OCI-LY3 (cell line): Measurements from ENCODE around the gene EDEM2.
"Not testable (repeated sequence)": the region's sequence is repeated elsewhere in the genome, so short reads cannot be mapped to it uniquely, and the experiment has no call there.

Experiments used
- H2AFZ ChIP-seq: fragments of 200-600, 300-600 bp; shearing (Covaris generic); 2 replicates; pipeline ENCODE4 v1.6.0; 2014; ENCODE audit warnings: antibody characterized with exemption, low read depth, low read length
- H3K27ac ChIP-seq: fragments of 200-600, 300-600 bp; sonication (generic); 2 replicates; pipeline ENCODE4 v1.5.1; 2014; ENCODE audit warnings: mild to moderate bottlenecking, low read length, moderate library complexity, mixed read lengths
- H3K27me3 ChIP-seq: fragments of 200-600, 300-600 bp; sonication (generic); 2 replicates; pipeline ENCODE4 v1.6.1; 2014; ENCODE audit warnings: low read depth, low read length, mixed read lengths
- H3K36me3 ChIP-seq: fragments of 200-600, 300-600 bp; sonication (generic); replicated peaks from 2 replicates; pipeline ENCODE3; 2014; ENCODE audit warnings: low read depth, low read length, mixed read lengths
- H3K4me1 ChIP-seq: fragments of 300-600, 200-600 bp; sonication (generic); 2 replicates; pipeline ENCODE4 v1.6.1; 2014; ENCODE audit warnings: low read length, mixed read lengths
- H3K4me2 ChIP-seq: fragments of 200-600, 300-600 bp; sonication (generic); 2 replicates; pipeline ENCODE4 v1.6.1; 2014; ENCODE audit warnings: low read length, mixed read lengths
- H3K4me3 ChIP-seq: fragments of 300-600, 200-600 bp; sonication (generic); 2 replicates; pipeline ENCODE4 v1.5.1; 2014; ENCODE audit warnings: antibody characterized with exemption, mild to moderate bottlenecking, low read length, moderate library complexity
- H3K79me2 ChIP-seq: fragments of 300-600, 200-600 bp; shearing (Covaris generic); 2 replicates; pipeline ENCODE4 v1.6.1; 2014; ENCODE audit warnings: mild to moderate bottlenecking, low read length, mixed read lengths
- H3K9ac ChIP-seq: fragments of 300-600, 200-600 bp; shearing (Covaris generic); 2 replicates; pipeline ENCODE4 v1.6.0; 2014; ENCODE audit warnings: mild to moderate bottlenecking, low read length, moderate library complexity
- H3K9me3 ChIP-seq: fragments of 200-600, 300-600 bp; shearing (Covaris generic); 2 replicates; pipeline ENCODE4 v1.6.1; 2014; ENCODE audit warnings: low read length, mixed read lengths; ENCODE audit not compliant: insufficient read depth
- H4K20me1 ChIP-seq: fragments of 200-600, 300-600 bp; sonication (generic); 2 replicates; pipeline ENCODE4 v1.6.1; 2016; ENCODE audit warnings: low read length, mixed read lengths; ENCODE audit not compliant: insufficient read depth
- CTCF ChIP-seq: fragments of 200-600, 300-600 bp; sonication (generic); IDR thresholded peaks from 2 replicates; pipeline ENCODE4 v1.5.1; 2014; ENCODE audit warnings: antibody characterized with exemption, low read length, low read depth
- EZH2phosphoT487 ChIP-seq: fragments of 200-600 bp; shearing (Covaris generic); IDR thresholded peaks from 2 replicates; pipeline ENCODE4 v1.6.1; 2018; ENCODE audit warnings: antibody characterized with exemption, mixed run types, low read depth

The EDEM2 gene

GRCh38 chr20:35191419-35192117, 44.4 kb upstream of the EDEM2 start:
- H4K20me1 ChIP-seq = no peaks in the 10 kb centered on the region
- no peaks in the 10 kb centered on the region for H3K79me2 ChIP-seq
- no peaks in the 10 kb centered on the region for H3K36me3 ChIP-seq
- H3K9ac ChIP-seq = no peak overlapping the region
- H3K4me2 ChIP-seq = no peak overlapping the region
- 0 out of 2 replicates have a peak, but pooled peaks cover 6% of the 10 kb centered on the region for H3K27me3 ChIP-seq
- H3K4me1 ChIP-seq = no peaks in the 10 kb centered on the region
- H2AFZ ChIP-seq = no peak overlapping the region
- no peak overlapping the region for H3K27ac ChIP-seq
- TF ChIP-seq EZH2phosphoT487 (no peak), CTCF (no peak)
- peaks cover 5% of the 10 kb centered on the region; the same call in 1 of the 2 replicates for H3K9me3 ChIP-seq
- H3K4me3 ChIP-seq = no peak overlapping the region

GRCh38 chr20:35190556-35190955, 43.4 kb upstream of the EDEM2 start:
- no peak overlapping the region for H3K4me2 ChIP-seq
- TF ChIP-seq CTCF = no peak
- no peak for TF ChIP-seq EZH2phosphoT487
- H4K20me1 ChIP-seq = no peaks in the 10 kb centered on the region
- H3K4me1 ChIP-seq = no peaks in the 10 kb centered on the region
- H3K36me3 ChIP-seq = no peaks in the 10 kb centered on the region
- H3K27me3 ChIP-seq = 0 out of 2 replicates have a peak, but pooled peaks cover 6% of the 10 kb centered on the region
- H3K9me3 ChIP-seq = no peaks in the 10 kb centered on the region
- H3K9ac ChIP-seq = no peak overlapping the region
- H3K79me2 ChIP-seq = no peaks in the 10 kb centered on the region
- H3K4me3 ChIP-seq = no peak overlapping the region
- H3K27ac ChIP-seq = no peak overlapping the region
- H2AFZ ChIP-seq = no peak overlapping the region

GRCh38 chr20:35189223-35189622, 42.1 kb upstream of the EDEM2 start:
- H3K27me3 ChIP-seq, H3K4me1 ChIP-seq, H3K9me3 ChIP-seq, H3K4me2 ChIP-seq, H4K20me1 ChIP-seq, H3K79me2 ChIP-seq, H2AFZ ChIP-seq, H3K27ac ChIP-seq, H3K36me3 ChIP-seq, H3K4me3 ChIP-seq, H3K9ac ChIP-seq: not testable (repeated sequence)

GRCh38 chr20:35187584-35188190, 40.6 kb upstream of the EDEM2 start:
- Histone ChIP-seq H3K36me3 (no peaks in the 10 kb centered on the region), H3K79me2 (no peaks in the 10 kb centered on the region), H3K4me1 (no peaks in the 10 kb centered on the region), H2AFZ (no peak overlapping the region), H3K9ac (no peak overlapping the region), H3K27ac (no peak overlapping the region), H3K27me3 (peaks cover 9% of the 10 kb centered on the region; the same call in 1 of the 2 replicates), H3K4me2 (no peak overlapping the region), H3K9me3 (no peaks in the 10 kb centered on the region), H4K20me1 (no peaks in the 10 kb centered on the region), H3K4me3 (no peak overlapping the region)
- TF ChIP-seq CTCF = no peak
- TF ChIP-seq EZH2phosphoT487 = no peak

- H2AFZ ChIP-seq, H3K9ac ChIP-seq, H3K4me3 ChIP-seq, H4K20me1 ChIP-seq, H3K27me3 ChIP-seq, H3K36me3 ChIP-seq, H3K4me2 ChIP-seq, H3K4me1 ChIP-seq, H3K9me3 ChIP-seq, H3K27ac ChIP-seq, H3K79me2 ChIP-seq: not testable (repeated sequence)
These were observed 39.7 kb upstream of the EDEM2 start for GRCh38 chr20:35186691-35187289.
